LoVo (cell line): Measurements from ENCODE around the gene TAF4.

Experiments
- DNase-seq: peaks from one replicate; pipeline ENCODE4 v3.0.0-alpha.2; 2016; ENCODE audit warnings: low spot score

TAF4 gene

DNA sequence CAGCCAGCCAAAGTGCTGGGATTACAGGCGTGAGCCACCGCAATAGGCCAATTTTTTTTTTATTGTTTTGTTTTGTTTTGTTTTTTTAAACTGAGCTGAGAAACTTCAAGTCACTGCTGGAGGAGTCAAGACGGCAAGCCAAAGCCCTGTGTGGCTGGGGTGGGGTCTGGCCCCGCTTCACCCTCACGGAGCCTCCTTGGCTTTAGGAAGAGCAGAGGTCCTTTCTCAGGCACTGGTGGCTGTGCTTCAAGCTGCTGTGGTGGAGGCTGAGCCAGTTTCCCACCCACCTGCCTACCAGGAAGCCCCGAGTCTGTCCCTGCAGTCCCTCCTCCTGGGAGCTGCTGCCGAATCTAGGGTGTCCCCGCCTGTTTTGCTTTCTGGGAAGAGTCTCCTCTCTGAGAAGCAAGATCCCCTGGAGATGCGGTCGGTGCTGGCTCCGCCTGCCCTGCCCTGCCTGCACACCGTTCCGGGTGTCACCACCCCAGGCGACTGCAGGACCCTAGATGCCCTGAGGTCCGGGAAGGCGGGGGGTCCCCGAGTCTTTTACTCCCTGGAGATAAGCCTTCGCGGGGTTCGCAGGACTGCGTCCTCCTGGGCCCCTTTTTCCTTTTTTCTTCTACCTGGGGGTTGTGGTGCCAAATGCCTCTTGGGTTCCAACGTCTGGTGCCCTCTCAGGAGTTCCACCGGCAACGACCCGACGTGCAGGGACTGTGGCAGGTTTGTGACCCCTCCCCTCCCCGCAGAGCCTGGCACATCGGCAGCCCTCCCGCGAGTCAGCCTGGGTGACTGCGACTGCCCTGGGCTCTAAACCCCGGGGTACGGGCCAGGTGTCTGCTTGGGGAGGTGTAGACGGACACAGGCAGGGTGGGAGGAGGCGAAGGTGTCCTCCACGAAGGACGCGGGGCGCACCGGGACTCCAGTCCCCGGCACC lies 100.7 kb downstream of the TAF4 start:
- no peak for DNase-seq

DNA sequence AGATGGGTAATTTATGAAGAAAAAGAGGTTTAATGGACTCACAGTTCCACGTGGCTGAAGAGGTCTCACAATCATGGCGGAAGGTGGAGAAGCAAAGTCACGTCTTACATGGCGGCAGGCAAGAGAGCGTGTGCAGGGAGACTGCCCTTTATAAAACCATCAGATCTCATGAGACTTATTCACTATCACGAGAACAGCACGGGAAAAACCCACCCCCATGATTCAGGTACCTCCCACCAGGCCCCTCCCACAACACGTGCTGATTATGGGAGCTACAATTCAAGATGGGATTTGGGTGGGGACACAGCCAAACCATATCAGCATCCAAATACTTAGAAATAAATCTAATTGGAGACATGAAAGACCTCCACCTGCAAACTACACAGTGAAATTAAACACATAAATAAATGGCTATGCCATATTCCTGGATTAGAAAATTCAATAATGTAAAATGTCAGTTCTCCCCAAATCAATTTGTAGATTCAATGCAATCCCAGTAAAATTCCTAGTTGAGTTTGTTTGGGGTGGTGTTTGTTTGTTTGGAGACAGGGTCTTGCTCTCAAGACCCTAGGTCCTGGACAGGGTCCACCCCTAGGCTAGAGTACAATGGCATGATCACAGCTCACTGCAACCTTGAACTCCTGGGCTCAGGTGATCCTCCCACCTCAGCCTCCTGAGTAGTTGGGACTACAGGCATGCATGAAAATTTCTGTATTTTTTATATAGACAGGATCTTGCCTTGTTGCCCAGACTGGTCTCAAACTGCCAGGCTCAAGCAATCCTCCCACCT lies 101.6 kb downstream of the TAF4 start:
- no peak for DNase-seq

DNA sequence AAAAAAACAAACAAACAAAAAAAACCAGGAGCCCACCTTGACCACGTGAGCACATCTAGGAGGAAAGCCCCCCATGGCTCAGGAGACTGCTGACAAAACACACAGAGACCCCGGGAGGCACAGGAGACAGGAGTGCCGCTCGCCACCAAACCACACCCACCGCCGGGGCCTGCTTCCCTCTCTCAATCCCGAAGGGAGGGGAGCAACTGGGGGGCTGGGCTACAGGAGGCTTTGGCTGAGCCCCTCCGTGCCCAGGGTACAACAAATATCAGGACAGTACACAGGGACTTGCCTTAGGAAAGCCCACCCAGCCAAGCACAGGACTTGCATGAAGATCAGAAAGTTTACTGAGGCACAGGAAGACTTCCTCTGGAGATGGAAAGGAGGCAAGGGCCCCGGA lies 102.5 kb downstream of the TAF4 start:
- DNase-seq: no peak

DNA sequence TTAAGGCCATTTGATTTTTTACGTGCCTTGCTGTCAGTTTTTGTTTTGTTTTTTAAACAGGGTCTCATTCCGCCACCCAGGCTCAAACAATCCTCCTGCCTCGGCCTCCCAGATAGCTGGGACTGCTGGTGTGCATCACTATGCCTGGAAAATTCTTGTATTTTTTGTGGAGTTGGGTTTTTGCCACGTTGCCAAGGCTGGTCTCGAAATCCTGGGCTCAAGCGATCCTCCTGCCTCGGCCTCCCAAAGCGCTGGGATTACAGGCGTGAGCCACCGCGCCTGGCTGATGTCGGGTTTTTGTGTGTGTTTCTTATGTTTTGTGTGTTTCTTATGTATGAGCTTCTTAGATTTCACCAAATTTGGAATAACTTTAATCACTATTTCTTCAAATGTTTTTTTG lies 104.8 kb downstream of the TAF4 start:
- no peak for DNase-seq

GRCh38 chr20:61958773-61959700 lies 106.6 kb downstream of the TAF4 start:
- DNase-seq: no peak

DNA sequence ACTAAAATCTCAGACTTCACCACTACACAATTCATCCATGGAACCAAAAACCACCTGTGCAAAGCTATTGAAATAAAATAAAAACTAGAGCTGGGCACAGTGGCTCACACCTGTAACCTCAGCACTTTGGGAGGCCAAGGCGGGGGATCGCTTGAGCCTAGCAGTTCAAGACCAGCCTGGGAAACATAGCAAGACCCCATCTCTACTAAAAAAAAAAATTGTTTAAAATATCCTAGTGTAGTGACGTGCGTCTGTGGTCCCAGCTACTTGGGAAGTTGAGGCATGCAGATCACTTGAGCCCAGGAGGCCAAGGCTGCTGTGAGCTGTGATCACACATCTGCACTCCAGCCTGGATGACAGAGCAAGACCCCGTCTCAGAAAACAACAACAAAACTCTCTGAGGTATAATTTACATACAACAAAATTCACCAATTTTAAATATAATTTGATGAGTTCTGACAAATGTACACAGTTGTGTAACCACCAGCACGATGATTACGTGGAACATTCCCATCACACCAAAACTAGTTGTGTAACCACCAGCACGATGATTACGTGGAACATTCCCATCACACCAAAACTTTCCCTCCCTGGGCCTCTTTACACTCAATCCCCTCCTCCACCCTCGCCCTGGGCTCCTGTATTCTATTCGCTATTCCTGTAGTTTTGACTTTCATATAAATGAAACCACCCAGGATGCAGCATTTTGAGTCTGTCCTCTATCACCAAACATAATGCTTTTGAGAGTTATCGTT lies 107.5 kb downstream of the TAF4 start:
- DNase-seq: no peak

GRCh38 chr20:61956396-61957342 lies 109.0 kb downstream of the TAF4 start:
- DNase-seq: no peak

- no peak for DNase-seq
Measured at GRCh38 chr20:61955668-61956395, 109.8 kb downstream of the TAF4 start.

- no peak for DNase-seq
Measured at GRCh38 chr20:61954276-61955021, 111.2 kb downstream of the TAF4 start.

DNA sequence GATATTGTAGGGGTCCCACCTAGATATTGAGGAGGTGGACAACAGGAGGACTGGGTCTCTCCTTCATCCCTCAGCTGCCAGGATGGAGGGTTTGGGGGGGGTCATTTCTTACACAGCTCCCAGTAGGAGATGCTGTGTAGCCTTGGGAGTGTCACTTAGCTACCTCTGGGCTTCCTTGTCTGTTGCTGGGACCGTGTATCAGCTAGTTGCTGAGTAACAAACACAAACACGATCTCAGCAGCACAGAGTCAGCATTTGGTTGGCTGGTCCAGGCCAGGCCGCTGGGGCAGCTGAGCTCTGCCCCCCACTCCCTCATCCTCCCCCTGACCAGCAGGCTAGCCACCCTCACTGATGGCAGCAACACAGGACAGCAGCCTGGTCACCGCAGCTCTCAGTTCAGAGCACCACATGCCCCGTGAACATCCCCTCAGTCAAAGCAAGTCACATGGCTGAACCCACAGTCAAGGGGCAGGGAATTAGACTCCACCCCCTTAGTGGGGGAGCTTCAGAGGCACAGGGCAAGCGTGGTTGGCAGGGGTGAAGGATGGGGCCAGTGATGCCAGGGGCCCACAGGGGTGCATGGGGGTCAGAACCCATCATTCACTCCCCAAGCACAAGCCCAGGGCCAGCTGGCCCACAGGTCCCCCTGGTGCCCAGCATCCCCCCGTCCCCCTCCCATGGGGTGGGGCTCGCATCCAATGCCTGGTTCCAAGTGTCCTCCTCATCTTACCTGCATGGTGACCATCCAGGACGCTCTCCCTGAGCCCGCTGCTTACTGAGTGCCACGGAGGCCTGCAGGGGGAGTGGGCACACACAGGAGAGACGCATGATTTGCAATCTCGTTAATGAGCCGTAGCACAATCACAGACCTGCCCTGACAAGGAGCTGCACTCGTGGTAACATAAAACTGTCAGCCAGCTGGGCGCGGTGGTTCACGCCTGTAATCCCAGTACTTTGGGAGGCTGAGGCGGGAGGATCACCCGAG lies 112.4 kb downstream of the TAF4 start:
- DNase-seq: no peak

DNA sequence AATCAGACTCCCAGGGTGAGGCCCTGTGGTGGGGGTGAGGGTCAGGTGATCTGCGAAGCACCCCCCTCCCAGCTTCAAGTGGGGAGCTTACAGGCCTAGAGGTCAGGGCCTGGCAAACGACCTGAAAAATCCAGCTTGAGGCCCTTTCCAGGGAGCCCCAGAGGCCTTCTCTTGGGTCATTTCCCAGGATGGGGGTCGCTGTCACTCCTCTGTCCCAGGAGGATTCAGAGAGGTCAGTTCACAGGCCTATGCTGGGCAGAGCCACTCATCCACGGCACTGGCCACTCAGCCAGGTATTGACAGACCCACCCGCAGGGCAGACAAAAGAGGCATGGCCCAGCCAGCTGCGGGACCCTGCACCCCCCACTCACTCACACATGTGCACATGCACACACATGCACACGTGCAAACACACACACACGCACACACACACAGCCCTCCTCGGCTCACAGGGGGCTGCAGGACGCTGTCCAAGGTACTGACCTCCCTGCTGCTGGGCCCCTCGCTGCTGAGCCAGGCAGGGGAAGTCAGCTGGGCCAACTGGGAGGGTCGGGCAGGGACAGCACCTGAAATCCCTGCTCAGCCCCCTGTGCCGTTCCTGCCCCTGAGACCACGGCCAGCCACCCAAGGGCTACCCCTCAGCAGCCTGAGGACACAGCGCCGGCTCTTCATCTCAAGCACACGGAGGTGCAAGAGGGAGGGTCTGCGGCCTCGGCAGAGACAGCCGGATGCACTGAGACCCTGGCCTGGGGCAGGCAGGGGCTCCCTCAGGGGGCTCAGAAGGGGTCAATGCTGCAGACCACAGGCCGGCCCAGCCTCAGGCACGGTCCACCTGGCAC lies 113.8 kb downstream of the TAF4 start:
- no peak for DNase-seq

- DNase-seq: no peak
Measured at GRCh38 chr20:61950641-61951071, 115.0 kb downstream of the TAF4 start.

DNA sequence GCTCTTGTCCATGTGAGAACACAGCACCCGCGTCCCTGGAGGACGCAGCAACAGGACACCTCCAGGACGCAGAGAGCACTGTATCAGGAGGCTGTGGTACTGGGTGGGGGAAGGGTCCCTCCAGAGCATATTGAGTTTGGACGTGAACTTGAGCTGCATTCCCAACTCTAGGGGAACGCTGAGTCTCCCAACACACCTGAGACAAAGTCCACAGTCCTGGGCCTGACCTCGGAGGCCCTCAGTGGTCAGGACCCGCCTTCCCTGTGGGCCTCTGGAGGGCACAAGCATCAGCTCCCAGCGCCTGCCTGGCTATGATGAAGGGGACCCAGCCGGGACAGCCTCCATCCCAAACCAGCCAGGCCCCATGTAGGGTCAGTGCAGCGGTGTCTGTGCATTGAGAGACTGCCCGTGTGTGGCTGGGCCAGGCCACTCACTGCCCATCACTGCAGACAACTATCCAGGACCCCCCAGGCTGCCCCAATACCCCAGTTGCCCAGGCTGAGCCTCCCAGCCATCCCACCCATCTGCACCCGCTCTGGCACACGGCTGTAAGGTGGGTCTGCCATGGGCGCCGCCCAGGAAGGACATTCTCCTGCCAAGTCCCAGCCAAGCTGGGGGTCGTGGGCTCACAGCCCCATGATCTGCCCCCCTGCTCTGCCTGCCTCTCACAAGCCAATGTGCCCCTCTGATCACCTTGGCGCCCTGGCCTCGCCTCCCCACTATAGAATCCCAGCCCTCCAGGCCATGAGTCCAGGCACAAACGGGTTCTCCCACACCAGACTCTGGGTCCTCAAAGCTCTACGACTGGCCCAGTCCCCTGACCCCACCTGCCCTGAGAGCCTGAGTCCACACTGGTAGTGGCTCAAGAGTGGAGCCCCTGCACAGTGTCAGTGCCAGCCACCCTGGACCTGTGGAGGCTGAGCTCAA lies 115.7 kb downstream of the TAF4 start:
- DNase-seq: no peak

- DNase-seq: no peak
Measured at GRCh38 chr20:61949363-61949713, 116.3 kb downstream of the TAF4 start.

DNA sequence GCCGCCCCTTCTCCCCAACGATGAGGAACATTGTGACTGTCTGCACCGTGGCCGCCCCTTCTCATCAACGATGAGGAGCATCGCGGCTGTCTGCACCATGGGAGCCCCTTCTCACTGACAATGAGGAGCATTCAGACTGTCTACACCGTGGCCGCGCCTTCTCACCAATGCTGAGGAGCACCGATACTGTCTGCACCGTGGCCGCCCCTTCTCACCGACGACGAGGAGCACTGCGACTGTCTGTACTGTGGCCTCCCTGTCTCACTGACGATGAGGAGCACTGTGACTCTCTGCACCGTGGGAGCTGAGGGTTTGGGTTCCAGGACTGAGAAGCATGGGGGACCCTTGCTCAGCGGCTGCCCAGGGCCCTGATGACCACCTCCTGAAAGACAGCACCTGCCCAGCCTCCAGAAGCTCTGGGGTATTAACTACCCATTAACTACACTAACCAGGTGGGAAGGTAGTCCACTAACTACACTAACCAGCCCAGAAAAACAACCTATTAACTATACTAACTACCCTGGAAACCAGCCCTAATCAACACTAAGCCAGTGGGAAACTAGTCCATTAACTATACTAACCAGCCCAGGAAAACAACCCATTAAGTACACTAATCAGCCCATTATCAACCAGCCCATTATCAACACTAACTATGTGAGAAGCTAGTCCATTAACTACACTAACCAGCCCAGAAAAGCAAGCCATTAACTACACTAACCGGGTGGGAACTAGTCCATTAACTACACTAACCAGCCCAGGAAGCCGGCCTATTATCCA lies 116.9 kb downstream of the TAF4 start:
- no peak for DNase-seq
